RWPE1 (cell line): ENCODE results near the gene PTPRR.
"Not testable (repeated sequence)": the region's sequence is repeated elsewhere in the genome, so short reads cannot be mapped to it uniquely, and the experiment has no call there.

Source experiments
- CTCF ChIA-PET: fragments of 350-600 bp; sonication (Branson Sonifier 250); formaldehyde crosslinking; extraction: SDS; loops from one replicate; lab custom pipeline; 2021; lab: Yijun Ruan, JAX
- POLR2A ChIA-PET: fragments of 400-600 bp; formaldehyde crosslinking; extraction: SDS; loops from one replicate; lab custom pipeline; 2020; ENCODE audit warnings: antibody characterized with exemption; ENCODE audit not compliant: low non-redundant PET; lab: Yijun Ruan, JAX
- DNase-seq: peaks from one replicate; pipeline ENCODE4 v3.0.0; 2012; ENCODE audit warnings: low spot score
- H3K27ac ChIP-seq: fragments of 450-650 bp; 2 replicates; pipeline ENCODE4 v1.5.1; 2017
- TF ChIP-seq, protein P1 (sequence below): fragments of 450-650 bp; conservative IDR thresholded peaks from 2 replicates; pipeline ENCODE4 v1.5.1; 2017; ENCODE audit warnings: low read depth, mild to moderate bottlenecking

The PTPRR gene

DNA sequence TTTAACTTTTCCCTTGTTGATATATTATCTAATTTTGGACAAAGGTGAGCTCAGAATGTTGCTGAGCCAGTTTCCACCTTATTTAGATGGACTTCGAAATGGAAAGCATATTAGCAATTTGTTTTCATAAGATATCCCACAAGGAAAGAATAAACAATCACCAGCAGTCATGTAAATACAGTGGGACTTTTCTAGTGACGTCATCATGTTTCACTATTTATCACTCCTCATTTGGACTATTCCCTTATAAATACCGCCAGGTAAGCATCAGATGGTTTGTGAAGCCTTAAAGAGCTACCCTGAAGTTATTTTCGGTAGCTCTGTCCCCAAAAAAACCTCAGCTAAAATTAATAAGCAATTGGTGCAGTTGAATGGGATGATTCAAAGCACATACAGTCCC, 110.7 kb downstream of the PTPRR start:
- H3K27ac ChIP-seq: no peak overlapping the region
- ChIA-PET POLR2A (no interaction called here), CTCF (no interaction called here)
- DNase-seq: no peak
- TF ChIP-seq, protein P1, sequence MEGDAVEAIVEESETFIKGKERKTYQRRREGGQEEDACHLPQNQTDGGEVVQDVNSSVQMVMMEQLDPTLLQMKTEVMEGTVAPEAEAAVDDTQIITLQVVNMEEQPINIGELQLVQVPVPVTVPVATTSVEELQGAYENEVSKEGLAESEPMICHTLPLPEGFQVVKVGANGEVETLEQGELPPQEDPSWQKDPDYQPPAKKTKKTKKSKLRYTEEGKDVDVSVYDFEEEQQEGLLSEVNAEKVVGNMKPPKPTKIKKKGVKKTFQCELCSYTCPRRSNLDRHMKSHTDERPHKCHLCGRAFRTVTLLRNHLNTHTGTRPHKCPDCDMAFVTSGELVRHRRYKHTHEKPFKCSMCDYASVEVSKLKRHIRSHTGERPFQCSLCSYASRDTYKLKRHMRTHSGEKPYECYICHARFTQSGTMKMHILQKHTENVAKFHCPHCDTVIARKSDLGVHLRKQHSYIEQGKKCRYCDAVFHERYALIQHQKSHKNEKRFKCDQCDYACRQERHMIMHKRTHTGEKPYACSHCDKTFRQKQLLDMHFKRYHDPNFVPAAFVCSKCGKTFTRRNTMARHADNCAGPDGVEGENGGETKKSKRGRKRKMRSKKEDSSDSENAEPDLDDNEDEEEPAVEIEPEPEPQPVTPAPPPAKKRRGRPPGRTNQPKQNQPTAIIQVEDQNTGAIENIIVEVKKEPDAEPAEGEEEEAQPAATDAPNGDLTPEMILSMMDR: no peak

DNA sequence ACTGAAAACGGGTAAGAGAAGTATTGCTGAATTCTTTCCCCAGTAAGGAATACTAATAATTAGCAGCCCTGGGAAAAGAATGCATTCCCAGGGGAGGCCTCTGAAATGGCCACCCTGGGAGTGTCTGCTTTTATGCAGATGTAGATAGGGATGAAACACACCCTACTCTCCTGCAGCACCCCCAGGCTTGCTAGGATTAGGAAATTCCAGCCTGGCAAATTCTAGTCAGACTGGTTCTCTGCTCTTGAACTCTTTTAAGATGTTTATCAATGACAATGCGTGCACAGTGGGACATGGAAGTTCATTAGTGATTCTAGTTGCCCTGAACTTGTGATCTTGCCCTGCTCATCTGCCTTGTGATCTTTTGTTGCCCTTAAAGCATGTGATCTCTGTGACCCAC, 112.5 kb downstream of the PTPRR start:
- H3K27ac ChIP-seq, POLR2A ChIA-PET, DNase-seq, CTCF ChIA-PET: not testable (repeated sequence)

DNA sequence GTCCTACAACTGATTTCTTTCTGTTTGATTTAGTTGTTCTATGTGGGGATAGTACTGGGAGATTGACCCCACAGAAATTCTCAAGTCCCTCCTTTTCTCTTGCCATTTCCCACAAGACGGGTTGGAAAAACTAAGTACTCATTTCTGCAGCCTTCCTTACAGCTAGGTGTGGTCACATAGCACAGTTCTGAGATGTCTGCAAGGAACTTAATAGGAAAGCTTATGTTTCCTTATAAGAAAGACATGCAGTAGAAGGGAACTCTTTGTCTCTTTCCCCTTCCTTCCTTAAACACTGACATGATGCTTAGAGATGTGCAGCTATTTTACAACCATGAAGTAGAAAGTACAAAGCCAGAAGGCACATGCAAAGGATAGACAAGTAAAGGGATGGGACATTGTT, 113.7 kb downstream of the PTPRR start:
- DNase-seq: no peak
- TF ChIP-seq, protein P1: no peak
- CTCF ChIA-PET: no interaction called here
- POLR2A ChIA-PET: no interaction called here
- no peak overlapping the region for H3K27ac ChIP-seq

DNA sequence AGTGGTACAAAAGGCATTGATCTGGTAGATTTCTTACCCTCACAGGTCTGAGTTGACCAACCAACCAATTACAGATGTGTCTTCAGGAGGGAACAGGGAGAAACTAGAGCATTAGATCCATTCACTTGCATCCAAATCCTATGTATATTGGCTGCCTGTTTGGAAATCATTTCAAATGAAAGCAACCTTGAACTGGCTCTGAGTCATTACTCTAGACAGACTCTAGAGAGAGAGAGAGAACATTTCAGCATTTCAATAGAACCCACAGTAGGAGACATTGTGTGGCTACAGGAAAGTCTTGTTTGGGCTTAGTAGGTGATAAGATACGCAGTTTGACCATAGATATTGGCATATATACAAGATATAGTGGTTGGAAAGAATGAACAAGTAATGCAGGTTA, 114.5 kb downstream of the PTPRR start:
- POLR2A ChIA-PET: no interaction called here
- TF ChIP-seq, protein P1: no peak
- no peak overlapping the region for H3K27ac ChIP-seq
- DNase-seq: no peak
- CTCF ChIA-PET: no interaction called here

DNA sequence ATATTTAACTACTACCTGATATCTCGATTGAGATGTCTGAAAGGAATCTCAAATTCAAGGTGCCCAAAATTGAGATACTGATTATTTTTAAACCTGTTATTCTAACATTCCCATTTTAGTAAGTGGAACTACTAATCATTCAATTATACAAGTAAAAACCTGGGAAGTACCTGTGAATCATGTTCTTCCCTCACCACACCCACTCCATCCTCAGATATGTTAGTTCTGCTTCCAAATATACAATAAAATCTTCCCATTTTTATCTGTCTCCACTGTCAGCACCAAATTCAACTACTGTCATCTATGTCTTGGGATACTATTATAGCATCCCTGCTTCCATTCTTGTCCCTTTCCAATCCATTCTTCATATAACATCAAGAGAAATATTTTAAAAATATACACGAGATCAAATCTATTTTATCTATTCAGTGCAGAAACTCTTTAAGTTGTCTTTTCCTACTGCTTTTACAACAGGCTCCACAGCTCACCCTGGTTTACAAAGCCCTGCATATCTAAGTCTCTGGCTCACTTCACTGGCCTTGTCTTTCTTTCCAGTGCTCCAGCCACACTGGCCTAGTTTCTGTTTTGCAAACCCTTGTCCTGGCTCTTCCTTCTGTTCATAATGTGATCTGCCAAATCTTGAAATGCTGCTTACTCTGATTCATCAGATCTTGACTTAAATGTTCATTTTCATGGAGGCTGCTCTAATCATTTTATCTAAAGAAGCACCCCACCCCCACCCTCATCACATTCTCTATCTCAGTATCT, 122.3 kb downstream of the PTPRR start:
- H3K27ac ChIP-seq: no peak overlapping the region
- CTCF ChIA-PET: no interaction called here
- no peak for DNase-seq
- TF ChIP-seq, protein P1: no peak
- POLR2A ChIA-PET: no interaction called here

DNA sequence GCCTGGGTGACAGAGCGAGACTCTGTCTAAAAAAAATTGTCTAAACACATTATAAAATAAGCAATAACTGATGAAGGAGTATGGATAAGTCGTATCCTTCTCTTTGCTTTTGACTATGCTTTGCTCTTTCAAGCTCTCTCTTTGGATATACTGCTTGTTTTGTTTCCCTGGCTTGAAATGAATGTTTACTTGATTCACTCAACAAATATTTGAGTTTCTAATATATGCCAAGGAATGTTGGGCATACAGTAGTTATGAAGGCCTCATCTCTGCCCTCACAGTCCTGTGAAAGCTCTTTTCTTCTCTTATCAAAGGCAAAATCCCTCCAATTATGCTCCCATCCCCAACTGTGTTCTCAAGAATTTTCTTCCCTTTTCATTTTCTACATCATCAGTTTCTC, 123.5 kb downstream of the PTPRR start:
- TF ChIP-seq, protein P1: no peak
- no peak overlapping the region for H3K27ac ChIP-seq
- DNase-seq: no peak
- ChIA-PET CTCF (no interaction called here), POLR2A (no interaction called here)

DNA sequence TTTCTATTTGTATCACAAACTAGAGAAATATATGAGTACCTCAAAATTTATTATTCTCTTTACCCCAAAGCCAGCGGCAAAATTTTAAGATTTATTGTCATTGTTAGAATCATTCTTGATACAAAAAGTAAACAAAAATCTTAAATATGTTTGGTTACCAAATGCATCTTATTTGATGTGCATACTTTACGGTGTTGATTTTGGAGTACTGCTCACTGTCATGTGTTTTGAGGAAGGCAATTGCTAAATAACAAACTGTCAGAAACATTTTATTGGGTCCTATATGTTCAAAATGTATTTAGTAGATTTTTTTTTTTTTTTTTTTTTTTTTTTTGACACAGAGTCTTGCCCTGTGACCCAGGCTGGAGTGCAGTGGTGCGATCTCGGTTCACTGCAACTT, 124.9 kb downstream of the PTPRR start:
- ChIA-PET CTCF (no interaction called here), POLR2A (no interaction called here)
- DNase-seq: no peak
- H3K27ac ChIP-seq: no peak overlapping the region
- TF ChIP-seq, protein P1: no peak
